ENCODE data around the gene RWDD4.
A peak's percentile ranks its signal among the peaks of the same experiment; 100 is the strongest.

The RWDD4 gene

GRCh38 chr4:183659029-183659871, at the start of gene RWDD4, which contains the start of gene TRAPPC11:
RWDD4 (minus strand) TSS chr4:183659185; CDS start chr4:183658952, 233 bp downstream.
TRAPPC11 (plus strand) TSS chr4:183659293; CDS start chr4:183663868, 4,575 bp downstream.
- peak; percentile 54 to 74 for DNase-seq

DNA sequence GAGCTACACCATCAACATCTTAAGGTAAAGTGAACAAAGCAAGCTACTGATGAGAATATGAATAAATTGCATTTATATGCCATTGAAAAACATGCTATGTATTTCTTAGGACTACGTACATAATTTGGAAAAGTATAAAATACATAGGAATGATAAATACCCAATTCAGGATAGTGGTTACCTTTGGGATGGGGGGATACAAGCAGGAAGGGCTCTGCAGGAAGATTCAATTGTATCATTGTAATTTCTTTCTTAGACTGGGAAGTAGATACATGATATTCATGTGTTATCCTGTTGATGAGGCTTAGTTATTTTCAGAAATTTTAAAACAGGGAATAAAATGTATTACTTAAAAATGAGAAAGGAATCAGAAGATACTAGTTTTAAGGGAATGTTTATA, 43.5 kb upstream of the RWDD4 start:
- DNase-seq: no peak

- DNase-seq: no peak
Measured at GRCh38 chr4:183700407-183700806, 41.4 kb upstream of the RWDD4 start.

GRCh38 chr4:183698909-183699308, 39.9 kb upstream of the RWDD4 start:
- no peak for DNase-seq

GRCh38 chr4:183691897-183692296, 32.9 kb upstream of the RWDD4 start:
- no peak for DNase-seq

DNA sequence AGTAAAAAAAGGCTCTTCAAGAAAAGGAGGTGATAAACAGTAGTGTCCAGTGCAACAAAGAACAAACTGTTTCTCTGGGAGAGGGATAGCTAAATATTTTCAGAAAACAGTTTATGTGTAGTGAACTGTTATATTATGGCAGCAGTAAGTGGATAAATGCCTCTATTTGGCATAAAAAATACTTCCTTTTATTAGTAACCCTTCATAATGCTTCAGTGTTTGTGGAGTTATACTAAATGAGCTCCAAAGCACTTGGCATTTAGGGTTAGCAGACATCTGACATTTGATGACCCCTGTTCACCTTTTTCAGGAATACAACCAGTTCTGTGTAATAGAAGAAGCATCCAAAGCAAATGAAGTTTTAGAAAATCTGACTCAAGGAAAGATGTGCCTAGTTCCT, 32.0 kb upstream of the RWDD4 start:
- DNase-seq: no peak

DNA sequence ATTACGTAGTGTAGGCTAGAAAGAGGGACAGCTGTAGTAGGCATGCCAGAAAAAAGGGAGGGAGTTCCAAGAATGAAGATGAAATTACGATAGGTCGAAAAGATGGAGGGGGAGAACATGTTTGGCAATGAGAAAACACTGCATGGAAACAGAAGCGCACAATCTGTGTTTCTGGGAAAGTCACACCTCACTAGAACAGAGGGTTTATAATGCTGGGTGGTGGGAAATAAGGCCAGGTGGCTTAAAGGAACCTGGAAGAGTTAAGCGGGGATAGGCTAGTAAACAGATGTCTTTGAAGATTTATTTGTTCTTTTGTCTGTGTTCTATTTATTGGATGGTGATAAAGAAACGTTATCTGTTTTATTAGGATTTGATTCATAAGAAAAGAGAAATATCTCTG, 29.2 kb upstream of the RWDD4 start:
- no peak for DNase-seq

DNA sequence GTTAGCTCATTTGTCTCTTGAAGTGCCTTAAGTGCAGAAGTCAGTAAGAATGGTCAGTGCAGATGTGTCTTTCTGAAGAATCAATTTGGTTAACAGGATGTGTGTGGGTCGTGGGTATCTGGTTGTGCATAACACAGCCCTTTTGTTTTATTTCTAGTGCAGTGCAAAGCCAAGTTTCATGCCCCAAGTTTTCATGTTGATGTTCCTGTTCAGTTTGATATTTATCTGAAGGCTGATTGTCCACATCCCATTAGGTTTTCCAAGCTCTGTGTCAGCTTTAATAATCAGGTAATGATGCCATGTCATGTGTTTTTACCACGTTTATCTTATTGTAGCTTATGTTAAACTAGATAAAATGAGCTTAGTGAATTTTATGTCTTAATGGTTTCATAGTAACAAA, 27.5 kb upstream of the RWDD4 start:
- no peak for DNase-seq

DNA sequence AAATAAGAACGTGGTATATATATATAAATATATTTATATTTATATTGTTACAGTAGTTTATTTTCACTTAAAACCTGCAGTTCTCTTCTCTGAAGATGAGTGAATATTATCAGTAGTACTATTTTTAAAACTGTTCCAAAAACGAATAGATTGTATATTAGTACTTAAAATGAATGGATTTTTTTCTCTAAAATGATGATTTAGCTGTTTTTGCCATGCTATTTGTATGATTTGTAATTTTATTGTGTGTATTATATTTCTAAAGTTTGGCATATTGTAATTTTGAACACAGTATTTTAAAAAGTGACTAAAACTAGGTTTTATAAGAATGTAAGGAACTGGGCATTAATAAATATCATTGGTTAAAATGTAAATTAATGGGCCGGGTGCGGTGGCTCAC, 22.1 kb upstream of the RWDD4 start:
- no peak for DNase-seq

DNA sequence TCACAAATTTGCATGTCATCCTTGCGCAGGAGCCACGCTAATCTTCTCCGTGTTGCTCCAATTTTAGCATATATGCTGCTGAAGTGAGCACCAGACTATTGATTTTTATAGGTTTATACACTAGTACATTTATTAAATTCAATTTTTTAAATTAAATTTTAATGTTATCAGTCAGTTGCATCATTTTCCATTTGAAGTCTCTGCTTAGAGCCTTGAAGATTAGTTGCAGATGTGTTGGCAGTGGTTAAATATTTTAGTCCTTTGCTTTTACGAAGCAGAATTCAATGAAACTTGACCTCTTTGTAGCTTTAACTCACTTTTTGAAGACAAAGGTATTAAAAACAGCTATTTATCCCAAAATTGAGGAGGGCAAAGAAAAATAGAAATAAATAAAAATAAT, 16.6 kb upstream of the RWDD4 start:
- no peak for DNase-seq

- no peak for DNase-seq
Measured at GRCh38 chr4:183674153-183674552, 15.2 kb upstream of the RWDD4 start.

DNA sequence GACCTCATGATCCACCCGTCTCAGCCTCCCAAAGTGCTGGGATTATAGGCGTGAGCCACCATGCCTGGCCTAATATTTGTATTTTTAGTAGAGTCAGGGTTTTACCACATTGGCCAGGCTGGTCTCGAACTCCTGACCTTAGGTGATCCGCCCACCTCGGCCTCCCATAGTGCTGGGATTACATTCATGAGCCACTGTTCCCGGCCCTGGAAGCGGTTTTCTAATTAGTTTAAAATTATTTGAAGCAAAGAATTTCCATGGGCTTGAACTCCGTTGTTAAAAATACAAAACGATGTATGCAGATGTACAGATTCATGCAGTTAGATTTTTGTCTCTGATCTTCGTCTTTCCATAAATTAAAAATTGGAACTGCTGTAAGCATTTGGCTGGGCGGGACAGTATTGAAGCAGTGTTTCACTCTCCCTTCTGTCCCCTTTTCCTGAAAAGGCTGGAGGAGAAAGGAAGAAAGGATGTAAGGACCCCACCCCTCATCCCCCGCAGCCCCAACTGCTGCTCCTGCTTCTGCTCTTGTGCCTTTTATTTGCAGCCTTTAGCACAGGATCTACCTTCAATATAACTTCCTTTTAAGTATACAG, 12.1 kb upstream of the RWDD4 start:
- no peak for DNase-seq

DNA sequence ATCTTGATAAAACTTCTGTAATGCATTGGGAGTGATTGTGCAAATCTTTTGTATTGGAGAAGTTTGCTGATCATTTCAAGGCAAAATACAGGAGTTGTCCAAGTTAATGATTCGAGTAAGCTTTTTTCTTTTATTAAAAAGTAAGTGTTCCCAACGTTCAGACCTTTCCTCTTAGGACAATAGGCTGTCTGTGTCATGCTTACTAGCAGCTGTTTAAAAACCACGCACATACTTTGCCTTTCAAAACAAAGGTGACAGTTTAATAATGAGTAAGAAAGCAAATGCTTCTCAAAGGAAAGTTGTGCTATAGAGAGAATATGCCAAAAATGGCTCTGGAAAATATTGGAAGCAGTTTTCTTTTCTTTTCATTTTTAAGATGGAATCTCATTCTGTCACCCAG, 11.3 kb upstream of the RWDD4 start:
- no peak for DNase-seq

DNA sequence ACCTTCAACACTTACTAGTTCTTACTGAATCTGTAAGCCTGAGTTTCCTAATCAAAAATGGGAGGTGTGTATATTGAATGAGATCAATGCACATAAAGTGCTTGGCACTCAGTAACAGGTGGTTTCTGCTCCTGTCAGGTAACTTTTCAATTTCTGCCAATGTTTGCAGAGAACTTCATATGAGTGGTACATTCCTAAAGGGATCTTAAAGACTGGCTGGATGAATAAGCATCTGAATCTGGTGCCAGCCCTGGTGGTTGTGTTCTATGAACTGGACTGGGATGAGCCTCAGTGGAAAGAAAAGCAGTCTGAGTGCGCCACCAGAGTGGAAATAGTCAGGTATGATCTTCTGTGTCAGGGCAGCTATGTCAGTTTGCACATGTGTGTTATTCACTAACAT, 7.1 kb upstream of the RWDD4 start:
- DNase-seq: no peak

- DNase-seq: no peak
Measured at GRCh38 chr4:183659872-183660242, 872 bp upstream of the RWDD4 start.

DNA sequence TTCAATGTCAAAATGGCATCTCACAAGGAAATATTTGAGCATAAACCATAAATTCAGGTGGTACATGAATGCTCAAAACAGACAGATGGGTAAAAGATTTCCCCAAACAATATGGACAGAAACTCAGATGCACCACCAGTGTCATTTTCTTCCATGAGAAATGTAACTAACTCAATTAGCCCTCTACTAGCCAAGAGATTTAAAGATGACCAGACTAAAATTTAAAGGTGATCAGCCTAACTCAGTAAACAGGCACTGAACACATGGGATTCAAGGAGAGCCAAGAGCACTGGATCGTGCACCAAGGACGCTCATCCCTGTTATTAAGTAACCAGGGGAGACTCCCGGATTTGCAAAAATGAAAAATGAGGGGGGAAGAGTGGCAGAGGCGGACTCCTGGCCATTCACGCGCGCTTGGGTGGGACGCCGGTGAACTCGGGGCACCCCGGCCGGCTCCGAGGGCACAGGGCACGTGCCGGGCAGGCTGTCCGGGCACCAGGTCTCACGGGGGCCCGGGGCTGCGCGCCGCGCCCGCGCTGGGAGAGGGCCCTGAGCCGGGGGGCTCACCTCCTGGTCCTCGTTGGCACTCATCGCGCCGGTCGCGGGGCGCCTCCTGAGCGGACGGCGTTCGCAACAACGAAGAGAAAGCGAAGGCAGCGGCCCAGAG, 490 bp downstream of the RWDD4 start:
- DNase-seq: no peak

DNA sequence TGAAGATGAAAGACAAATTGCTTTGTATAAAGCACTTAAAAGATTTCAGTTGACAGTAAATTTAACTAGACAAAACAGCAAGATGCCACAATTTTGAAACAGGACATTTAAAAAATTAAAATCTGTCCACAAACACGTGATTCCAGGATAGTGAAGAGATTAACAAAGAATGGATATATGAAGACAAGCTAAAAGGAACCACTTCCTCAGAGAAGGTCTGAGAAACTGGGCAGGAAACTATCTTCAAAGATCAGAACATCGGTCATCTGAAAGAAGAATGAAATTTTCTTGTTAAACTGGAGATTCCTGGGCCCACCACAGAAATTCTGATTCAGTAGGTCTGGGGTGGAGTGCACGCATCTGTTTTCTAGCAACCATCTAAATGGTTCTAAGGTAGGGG, 1.4 kb downstream of the RWDD4 start:
- DNase-seq: no peak

DNA sequence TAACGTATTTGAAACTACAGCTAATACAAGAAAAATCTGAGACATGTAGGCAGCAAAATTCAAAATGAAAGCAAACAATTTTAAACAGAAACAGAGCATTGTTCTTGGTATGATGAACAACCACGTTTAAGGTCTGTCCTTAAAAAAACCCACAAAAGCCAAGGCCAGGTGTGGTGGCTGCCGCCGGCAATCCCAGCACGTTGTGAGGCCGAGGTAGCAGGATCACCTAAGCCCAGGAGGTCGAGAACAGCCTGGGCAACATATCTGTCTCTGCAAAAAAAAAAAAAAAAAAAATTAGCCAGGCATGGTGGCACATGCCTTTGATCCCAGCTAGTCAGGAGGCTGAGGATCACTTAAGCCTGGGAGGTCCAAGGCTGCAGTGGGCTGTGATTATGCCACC, 13.7 kb downstream of the RWDD4 start:
- no peak for DNase-seq

DNA sequence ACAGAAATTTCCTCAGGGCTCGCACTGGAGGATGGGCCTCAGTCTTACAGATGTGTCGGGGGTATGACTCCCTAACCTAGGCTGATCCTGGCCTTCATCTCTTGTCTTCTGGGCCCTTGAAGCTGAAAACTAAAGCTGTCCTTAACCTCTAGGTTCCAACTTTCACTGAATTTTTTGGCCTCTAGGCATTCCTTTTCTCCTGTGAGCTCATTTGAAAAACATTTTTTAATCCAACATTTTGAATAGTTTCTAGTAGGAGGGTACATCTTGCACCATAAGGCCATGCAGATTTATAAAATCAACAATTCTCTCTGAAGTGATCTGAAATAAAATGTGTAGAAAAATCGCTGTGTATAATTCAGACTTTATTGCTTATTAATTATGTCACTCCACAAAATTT, 19.7 kb downstream of the RWDD4 start:
- DNase-seq: no peak

DNA sequence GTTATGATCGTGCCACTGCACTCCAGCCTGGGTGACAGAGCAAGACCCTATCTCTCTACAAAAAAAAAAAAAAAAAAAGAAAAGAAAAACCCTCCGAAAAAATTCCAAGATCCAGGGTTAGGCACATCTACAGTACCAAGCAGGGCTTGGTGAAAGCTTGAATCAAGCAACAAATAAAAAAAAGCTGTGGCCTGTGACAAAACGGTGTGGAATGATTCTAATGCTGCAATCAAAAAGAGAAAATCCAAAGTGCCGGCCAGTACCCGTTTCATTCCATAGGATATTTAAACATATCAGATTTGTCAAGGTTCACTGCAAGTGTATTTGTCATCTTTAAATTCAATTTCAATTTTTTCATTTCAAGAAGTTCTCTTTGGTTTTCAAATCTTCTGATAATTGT, 20.5 kb downstream of the RWDD4 start:
- DNase-seq: no peak

DNA sequence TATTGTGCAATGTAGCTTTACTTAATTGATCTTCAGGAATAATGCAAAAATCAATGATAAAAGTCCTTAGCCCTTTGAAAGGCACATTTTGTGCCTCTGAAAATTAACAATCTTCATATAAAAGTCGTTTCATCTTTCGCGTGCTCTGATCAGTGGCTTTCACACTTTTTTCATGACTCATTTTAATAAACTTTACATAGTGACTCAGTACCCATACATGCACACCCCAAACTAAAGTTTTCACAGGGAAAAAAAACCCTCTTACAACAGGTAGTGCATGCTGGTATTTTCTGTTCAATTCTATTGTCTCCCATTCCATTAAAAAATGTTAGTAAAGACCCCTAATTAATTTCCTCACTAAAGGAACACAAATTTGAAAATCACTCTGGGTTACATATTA, 21.5 kb downstream of the RWDD4 start:
- DNase-seq: no peak

- no peak for DNase-seq
Measured at GRCh38 chr4:183636923-183637322, 22.1 kb downstream of the RWDD4 start.

GRCh38 chr4:183636503-183636902, 22.5 kb downstream of the RWDD4 start:
- peak in 1 of 2 experiments; percentile 18 for DNase-seq

- peak in 1 of 2 experiments; percentile 26 for DNase-seq
Measured at GRCh38 chr4:183635741-183636140, 23.2 kb downstream of the RWDD4 start.

Data from cerebellar nuclear complex (tissue), 1 donor.